Measurements from ENCODE around the gene EDIL3.
"Not testable (repeated sequence)": the region's sequence is repeated elsewhere in the genome, so short reads cannot be mapped to it uniquely, and the experiment has no call there.

EDIL3 gene

DNA sequence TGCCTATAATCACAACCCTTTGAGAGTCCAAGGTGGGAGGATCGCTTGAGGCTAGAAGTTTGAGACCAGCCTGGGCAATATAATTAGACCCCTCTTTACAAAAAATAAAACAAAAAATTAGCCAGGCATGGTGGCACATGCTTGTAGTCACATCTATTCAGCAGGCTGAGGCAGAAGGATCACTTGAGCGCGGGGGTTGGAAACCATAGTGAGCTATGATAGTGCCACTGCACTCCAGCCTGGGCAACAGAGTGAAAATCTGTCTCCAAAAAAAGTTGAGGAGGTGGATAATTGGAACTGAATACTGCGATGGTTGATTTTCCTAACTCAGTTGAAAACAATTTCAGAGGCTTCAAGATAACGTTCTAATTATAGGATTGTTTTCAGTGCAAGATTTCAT, 52.6 kb downstream of the EDIL3 start:
- no peaks in the 10 kb centered on the region for H3K36me3 ChIP-seq (ENCODE audit: control insufficient read depth, insufficient read depth, low read length, severe bottlenecking)
- H3K27me3 ChIP-seq (replicated peaks; ENCODE audit: control insufficient read depth, insufficient read depth, low read length), result no peaks in the 10 kb centered on the region
- H3K9ac ChIP-seq (ENCODE audit: low read length), result no peak overlapping the region
- no peak overlapping the region for H3K4me3 ChIP-seq (ENCODE audit: low read length)
- no peak for DNase-seq (ENCODE audit: low read depth)
- H3K4me1 ChIP-seq (ENCODE audit: control insufficient read depth, insufficient read depth, low read length), result no peaks in the 10 kb centered on the region
- no peaks in the 10 kb centered on the region for H3K9me3 ChIP-seq (ENCODE audit: control insufficient read depth, low read length)

DNA sequence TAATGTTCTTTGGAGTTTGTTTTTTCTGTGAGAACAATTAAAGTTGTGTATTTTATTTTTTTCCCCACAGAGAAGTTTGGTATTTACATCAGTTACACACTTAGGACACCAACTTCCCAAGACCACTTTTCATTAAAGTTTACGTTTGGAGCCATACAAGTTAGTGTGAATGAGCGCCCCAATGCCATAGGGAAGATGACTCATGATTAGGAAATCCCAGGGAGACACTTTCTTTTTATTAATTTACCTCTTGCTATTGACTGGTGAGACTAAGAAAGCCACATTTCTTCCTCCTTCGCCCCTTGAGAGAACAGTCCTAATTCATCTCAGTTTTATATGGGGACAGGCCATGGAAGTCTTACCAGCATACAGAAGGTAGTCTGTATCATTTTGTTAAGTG, 57.1 kb downstream of the EDIL3 start:
- Histone ChIP-seq H3K4me3 (ENCODE audit: low read length) (no peak overlapping the region), H3K9me3 (ENCODE audit: control insufficient read depth, low read length) (peaks cover 10% of the 10 kb centered on the region), H3K27me3 (replicated peaks; ENCODE audit: control insufficient read depth, insufficient read depth, low read length) (no peaks in the 10 kb centered on the region), H3K9ac (ENCODE audit: low read length) (no peak overlapping the region), H3K36me3 (ENCODE audit: control insufficient read depth, insufficient read depth, low read length, severe bottlenecking) (no peaks in the 10 kb centered on the region), H3K4me1 (ENCODE audit: control insufficient read depth, insufficient read depth, low read length) (no peaks in the 10 kb centered on the region)
- no peak for DNase-seq (ENCODE audit: low read depth)

- H3K36me3 ChIP-seq (ENCODE audit: control insufficient read depth, insufficient read depth, low read length, severe bottlenecking), result no peaks in the 10 kb centered on the region
- no peak overlapping the region for H3K4me3 ChIP-seq (ENCODE audit: low read length)
- peaks cover 16% of the 10 kb centered on the region for H3K9me3 ChIP-seq (ENCODE audit: control insufficient read depth, low read length)
- H3K4me1 ChIP-seq (ENCODE audit: control insufficient read depth, insufficient read depth, low read length), result no peaks in the 10 kb centered on the region
- DNase-seq (ENCODE audit: low read depth), result no peak
- no peak overlapping the region for H3K9ac ChIP-seq (ENCODE audit: low read length)
- no peaks in the 10 kb centered on the region for H3K27me3 ChIP-seq (replicated peaks; ENCODE audit: control insufficient read depth, insufficient read depth, low read length)
Measured at GRCh38 chr5:84322646-84323045, 62.0 kb downstream of the EDIL3 start.

- H3K9me3 ChIP-seq (ENCODE audit: control insufficient read depth, low read length); H3K9ac ChIP-seq (ENCODE audit: low read length); H3K36me3 ChIP-seq (ENCODE audit: control insufficient read depth, insufficient read depth, low read length, severe bottlenecking); H3K27me3 ChIP-seq (replicated peaks; ENCODE audit: control insufficient read depth, insufficient read depth, low read length); H3K4me1 ChIP-seq (ENCODE audit: control insufficient read depth, insufficient read depth, low read length); H3K4me3 ChIP-seq (ENCODE audit: low read length); DNase-seq (ENCODE audit: low read depth): not testable (repeated sequence)
Measured at GRCh38 chr5:84317826-84318225, 66.9 kb downstream of the EDIL3 start.

GRCh38 chr5:84312280-84312679, 72.4 kb downstream of the EDIL3 start:
- not testable (repeated sequence) for H3K36me3 ChIP-seq (ENCODE audit: control insufficient read depth, insufficient read depth, low read length, severe bottlenecking); H3K4me1 ChIP-seq (ENCODE audit: control insufficient read depth, insufficient read depth, low read length); DNase-seq (ENCODE audit: low read depth); H3K27me3 ChIP-seq (replicated peaks; ENCODE audit: control insufficient read depth, insufficient read depth, low read length); H3K9me3 ChIP-seq (ENCODE audit: control insufficient read depth, low read length); H3K9ac ChIP-seq (ENCODE audit: low read length); H3K4me3 ChIP-seq (ENCODE audit: low read length)

- H3K4me1 ChIP-seq (ENCODE audit: control insufficient read depth, insufficient read depth, low read length); H3K9me3 ChIP-seq (ENCODE audit: control insufficient read depth, low read length); DNase-seq (ENCODE audit: low read depth); H3K27me3 ChIP-seq (replicated peaks; ENCODE audit: control insufficient read depth, insufficient read depth, low read length); H3K4me3 ChIP-seq (ENCODE audit: low read length); H3K36me3 ChIP-seq (ENCODE audit: control insufficient read depth, insufficient read depth, low read length, severe bottlenecking); H3K9ac ChIP-seq (ENCODE audit: low read length): not testable (repeated sequence)
Measured at GRCh38 chr5:84309850-84310249, 74.8 kb downstream of the EDIL3 start.

GRCh38 chr5:84306601-84307000, 78.1 kb downstream of the EDIL3 start:
- no peaks in the 10 kb centered on the region for H3K27me3 ChIP-seq (replicated peaks; ENCODE audit: control insufficient read depth, insufficient read depth, low read length)

GRCh38 chr5:84304599-84304998, 80.1 kb downstream of the EDIL3 start:
- DNase-seq (ENCODE audit: low read depth), result peak; percentile 46

More at GRCh38 chr5:84306601-84307000, 78.1 kb downstream of the EDIL3 start:
- Histone ChIP-seq H3K9me3 (ENCODE audit: control insufficient read depth, low read length) (no peaks in the 10 kb centered on the region), H3K4me3 (ENCODE audit: low read length) (no peak overlapping the region), H3K9ac (ENCODE audit: low read length) (no peak overlapping the region), H3K36me3 (ENCODE audit: control insufficient read depth, insufficient read depth, low read length, severe bottlenecking) (no peaks in the 10 kb centered on the region), H3K4me1 (ENCODE audit: control insufficient read depth, insufficient read depth, low read length) (peaks cover 12% of the 10 kb centered on the region)
- DNase-seq (ENCODE audit: low read depth), result no peak

DNA sequence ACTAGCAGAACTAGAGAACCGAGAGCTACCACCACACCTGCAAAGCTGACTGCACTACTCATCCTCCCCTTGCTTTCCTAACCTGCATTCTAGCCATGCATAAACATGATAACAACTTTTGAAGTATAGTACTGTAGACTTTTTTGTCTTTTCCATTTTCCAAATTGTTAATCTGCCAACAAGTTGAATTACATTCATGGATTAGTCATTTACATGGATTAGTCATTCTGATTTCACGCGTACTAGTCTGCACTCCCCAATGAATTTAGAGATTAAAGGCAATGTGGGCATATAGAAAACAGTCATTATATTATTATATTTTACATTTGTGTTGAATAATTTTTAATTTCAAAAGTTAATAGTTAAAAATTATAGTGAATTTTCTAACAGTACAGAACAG, 81.4 kb downstream of the EDIL3 start:
- Histone ChIP-seq H3K36me3 (ENCODE audit: control insufficient read depth, insufficient read depth, low read length, severe bottlenecking) (no peaks in the 10 kb centered on the region), H3K4me1 (ENCODE audit: control insufficient read depth, insufficient read depth, low read length) (peaks cover 16% of the 10 kb centered on the region), H3K9me3 (ENCODE audit: control insufficient read depth, low read length) (no peaks in the 10 kb centered on the region), H3K9ac (ENCODE audit: low read length) (no peak overlapping the region), H3K27me3 (replicated peaks; ENCODE audit: control insufficient read depth, insufficient read depth, low read length) (no peaks in the 10 kb centered on the region), H3K4me3 (ENCODE audit: low read length) (no peak overlapping the region)
- no peak for DNase-seq (ENCODE audit: low read depth)

More at GRCh38 chr5:84304599-84304998, 80.1 kb downstream of the EDIL3 start:
- Histone ChIP-seq H3K27me3 (replicated peaks; ENCODE audit: control insufficient read depth, insufficient read depth, low read length) (no peaks in the 10 kb centered on the region), H3K4me1 (ENCODE audit: control insufficient read depth, insufficient read depth, low read length) (peaks cover 16% of the 10 kb centered on the region), H3K36me3 (ENCODE audit: control insufficient read depth, insufficient read depth, low read length, severe bottlenecking) (no peaks in the 10 kb centered on the region), H3K4me3 (ENCODE audit: low read length) (no peak overlapping the region), H3K9ac (ENCODE audit: low read length) (no peak overlapping the region), H3K9me3 (ENCODE audit: control insufficient read depth, low read length) (no peaks in the 10 kb centered on the region)

GRCh38 chr5:84301535-84301934, 83.1 kb downstream of the EDIL3 start:
- no peaks in the 10 kb centered on the region for H3K36me3 ChIP-seq (ENCODE audit: control insufficient read depth, insufficient read depth, low read length, severe bottlenecking)
- peak; percentile 28 for DNase-seq (ENCODE audit: low read depth)
- no peaks in the 10 kb centered on the region for H3K9me3 ChIP-seq (ENCODE audit: control insufficient read depth, low read length)
- peaks cover 16% of the 10 kb centered on the region for H3K4me1 ChIP-seq (ENCODE audit: control insufficient read depth, insufficient read depth, low read length)
- H3K4me3 ChIP-seq (ENCODE audit: low read length), result no peak overlapping the region
- H3K27me3 ChIP-seq (replicated peaks; ENCODE audit: control insufficient read depth, insufficient read depth, low read length), result no peaks in the 10 kb centered on the region
- no peak overlapping the region for H3K9ac ChIP-seq (ENCODE audit: low read length)

DNA sequence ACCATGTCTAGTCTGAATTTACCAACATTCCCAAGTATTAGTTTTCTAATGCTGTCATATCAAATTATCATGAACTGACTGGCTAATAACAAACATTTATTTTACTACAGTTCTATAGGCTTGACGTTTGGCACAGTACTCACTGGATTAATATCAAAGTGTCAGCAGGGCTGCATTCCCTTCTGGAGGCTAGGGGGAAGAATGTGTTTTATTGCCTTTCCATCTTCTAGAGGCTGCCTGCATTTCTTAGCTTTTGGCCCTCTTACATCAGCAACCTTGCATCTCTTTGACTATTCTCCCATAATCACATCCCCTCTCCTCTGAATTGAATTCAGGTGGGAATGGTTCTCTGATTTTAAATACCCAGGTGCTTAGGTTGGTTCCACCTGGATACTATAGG, 84.7 kb downstream of the EDIL3 start:
- peaks cover 15% of the 10 kb centered on the region for H3K4me1 ChIP-seq (ENCODE audit: control insufficient read depth, insufficient read depth, low read length)

GRCh38 chr5:84298628-84299027, 86.1 kb downstream of the EDIL3 start:
- Histone ChIP-seq H3K9me3 (ENCODE audit: control insufficient read depth, low read length) (no peaks in the 10 kb centered on the region), H3K9ac (ENCODE audit: low read length) (no peak overlapping the region), H3K4me1 (ENCODE audit: control insufficient read depth, insufficient read depth, low read length) (peaks cover 10% of the 10 kb centered on the region), H3K27me3 (replicated peaks; ENCODE audit: control insufficient read depth, insufficient read depth, low read length) (no peaks in the 10 kb centered on the region), H3K36me3 (ENCODE audit: control insufficient read depth, insufficient read depth, low read length, severe bottlenecking) (no peaks in the 10 kb centered on the region), H3K4me3 (ENCODE audit: low read length) (no peak overlapping the region)
- no peak for DNase-seq (ENCODE audit: low read depth)

More for the DNA sequence above, 84.7 kb downstream of the EDIL3 start:
- Histone ChIP-seq H3K9me3 (ENCODE audit: control insufficient read depth, low read length) (no peaks in the 10 kb centered on the region), H3K9ac (ENCODE audit: low read length) (no peak overlapping the region), H3K36me3 (ENCODE audit: control insufficient read depth, insufficient read depth, low read length, severe bottlenecking) (no peaks in the 10 kb centered on the region), H3K4me3 (ENCODE audit: low read length) (no peak overlapping the region), H3K27me3 (replicated peaks; ENCODE audit: control insufficient read depth, insufficient read depth, low read length) (no peaks in the 10 kb centered on the region)
- DNase-seq (ENCODE audit: low read depth), result no peak

Data from adipocyte (in vitro differentiated cells).